ENCODE data around the gene EPS15.
"Not testable (repeated sequence)": the region's sequence is repeated elsewhere in the genome, so short reads cannot be mapped to it uniquely, and the experiment has no call there.

EPS15 gene

GRCh38 chr1:51432146-51432545 is 86.9 kb downstream of the EPS15 start:
- no peak for DNase-seq (ENCODE audit: low read depth in 2 of 3, low spot score in 2 of 3)

GRCh38 chr1:51427438-51427837 is 91.6 kb downstream of the EPS15 start:
- DNase-seq (ENCODE audit: low read depth in 2 of 3, low spot score in 2 of 3): no peak

- DNase-seq (ENCODE audit: low read depth in 2 of 3, low spot score in 2 of 3): no peak
Observed at GRCh38 chr1:51425955-51426354, 93.1 kb downstream of the EPS15 start.

- no peak for DNase-seq (ENCODE audit: low read depth in 2 of 3, low spot score in 2 of 3)
Observed at GRCh38 chr1:51425273-51425672, 93.8 kb downstream of the EPS15 start.

GRCh38 chr1:51423073-51423821 is 95.8 kb downstream of the EPS15 start:
- DNase-seq (ENCODE audit: low read depth in 2 of 3, low spot score in 2 of 3): no peak

- no peak for DNase-seq (ENCODE audit: low read depth in 2 of 3, low spot score in 2 of 3)
Observed at GRCh38 chr1:51422367-51423072, 96.5 kb downstream of the EPS15 start.

- no peak for DNase-seq (ENCODE audit: low read depth in 2 of 3, low spot score in 2 of 3)
Observed at GRCh38 chr1:51421964-51422363, 97.1 kb downstream of the EPS15 start.

- no peak for DNase-seq (ENCODE audit: low read depth in 2 of 3, low spot score in 2 of 3)
Observed at GRCh38 chr1:51420867-51421627, 98.0 kb downstream of the EPS15 start.

- DNase-seq (ENCODE audit: low read depth in 2 of 3, low spot score in 2 of 3): no peak
Observed at GRCh38 chr1:51418384-51418959, 100.6 kb downstream of the EPS15 start.

GRCh38 chr1:51417496-51418383 is 101.3 kb downstream of the EPS15 start:
- no peak for DNase-seq (ENCODE audit: low read depth in 2 of 3, low spot score in 2 of 3)

GRCh38 chr1:51416910-51417309 is 102.2 kb downstream of the EPS15 start:
- no peak for DNase-seq (ENCODE audit: low read depth in 2 of 3, low spot score in 2 of 3)

- no peak for DNase-seq (ENCODE audit: low read depth in 2 of 3, low spot score in 2 of 3)
Observed at GRCh38 chr1:51415963-51416362, 103.1 kb downstream of the EPS15 start.

GRCh38 chr1:51414811-51415210 is 104.3 kb downstream of the EPS15 start:
- no peak for DNase-seq (ENCODE audit: low read depth in 2 of 3, low spot score in 2 of 3)

GRCh38 chr1:51411820-51412219 is 107.2 kb downstream of the EPS15 start:
- not testable (repeated sequence) for DNase-seq (ENCODE audit: low read depth in 2 of 3, low spot score in 2 of 3)

GRCh38 chr1:51410568-51411460 is 108.3 kb downstream of the EPS15 start:
- no peak for DNase-seq (ENCODE audit: low read depth in 2 of 3, low spot score in 2 of 3)

GRCh38 chr1:51409755-51410541 is 109.1 kb downstream of the EPS15 start:
- DNase-seq (ENCODE audit: low read depth in 2 of 3, low spot score in 2 of 3): not testable (repeated sequence)

GRCh38 chr1:51392241-51392640 is 126.8 kb downstream of the EPS15 start:
- no peak for DNase-seq (ENCODE audit: low read depth in 2 of 3, low spot score in 2 of 3)

GRCh38 chr1:51390641-51391040 is 128.4 kb downstream of the EPS15 start:
- DNase-seq (ENCODE audit: low read depth in 2 of 3, low spot score in 2 of 3): not testable (repeated sequence)

- DNase-seq (ENCODE audit: low read depth in 2 of 3, low spot score in 2 of 3): not testable (repeated sequence)
Observed at GRCh38 chr1:51387288-51387687, 131.8 kb downstream of the EPS15 start.

Data from activated CD8-positive, alpha-beta memory T cell treated with anti-CD3 and anti-CD28 coated beads for 48 hours (primary cell).